Neural cell (in vitro differentiated cells): Measurements from ENCODE around the gene PTPRA.

Source experiments
- CTCF ChIP-seq: fragments of 450-650 bp; IDR thresholded peaks from 2 replicates; pipeline ENCODE4 v1.5.1; 2014; ENCODE audit warnings: antibody characterized with exemption, mild to moderate bottlenecking, moderate library complexity; ENCODE audit not compliant: poor library complexity, severe bottlenecking
- EP300 ChIP-seq: fragments of 450-650 bp; conservative IDR thresholded peaks from 2 replicates; pipeline ENCODE4 v1.6.1; 2014; ENCODE audit warnings: antibody characterized with exemption, mild to moderate bottlenecking, moderate library complexity; ENCODE audit not compliant: poor library complexity, severe bottlenecking
- EZH2 ChIP-seq: fragments of 200-600, 300-800 bp; shearing (Covaris generic), sonication (generic); IDR thresholded peaks from 2 replicates; pipeline ENCODE4 v1.6.1; 2014; ENCODE audit warnings: antibody characterized with exemption, low read length, borderline replicate concordance, mild to moderate bottlenecking; ENCODE audit not compliant: insufficient read depth, poor library complexity, severe bottlenecking
- POLR2AphosphoS5 ChIP-seq: IDR thresholded peaks from 2 replicates; pipeline ENCODE4 v1.6.1; 2012

- TF ChIP-seq CTCF (no peak), POLR2AphosphoS5 (no peak), EZH2 (no peak), EP300 (no peak)
These were observed 204.4 kb downstream of the PTPRA start for GRCh38 chr20:3077618-3078134.
